NCI-H2081 (cell line): ENCODE results near the gene YIPF6.
"Not testable (repeated sequence)": the region's sequence is repeated elsewhere in the genome, so short reads cannot be mapped to it uniquely, and the experiment has no call there.

Experiments
- DNase-seq, 2 experiments: peaks; one replicate each; lab custom pipeline; 2025; lab: John Stamatoyannopoulos, UW

YIPF6 gene, protein sequence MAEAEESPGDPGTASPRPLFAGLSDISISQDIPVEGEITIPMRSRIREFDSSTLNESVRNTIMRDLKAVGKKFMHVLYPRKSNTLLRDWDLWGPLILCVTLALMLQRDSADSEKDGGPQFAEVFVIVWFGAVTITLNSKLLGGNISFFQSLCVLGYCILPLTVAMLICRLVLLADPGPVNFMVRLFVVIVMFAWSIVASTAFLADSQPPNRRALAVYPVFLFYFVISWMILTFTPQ

DNA sequence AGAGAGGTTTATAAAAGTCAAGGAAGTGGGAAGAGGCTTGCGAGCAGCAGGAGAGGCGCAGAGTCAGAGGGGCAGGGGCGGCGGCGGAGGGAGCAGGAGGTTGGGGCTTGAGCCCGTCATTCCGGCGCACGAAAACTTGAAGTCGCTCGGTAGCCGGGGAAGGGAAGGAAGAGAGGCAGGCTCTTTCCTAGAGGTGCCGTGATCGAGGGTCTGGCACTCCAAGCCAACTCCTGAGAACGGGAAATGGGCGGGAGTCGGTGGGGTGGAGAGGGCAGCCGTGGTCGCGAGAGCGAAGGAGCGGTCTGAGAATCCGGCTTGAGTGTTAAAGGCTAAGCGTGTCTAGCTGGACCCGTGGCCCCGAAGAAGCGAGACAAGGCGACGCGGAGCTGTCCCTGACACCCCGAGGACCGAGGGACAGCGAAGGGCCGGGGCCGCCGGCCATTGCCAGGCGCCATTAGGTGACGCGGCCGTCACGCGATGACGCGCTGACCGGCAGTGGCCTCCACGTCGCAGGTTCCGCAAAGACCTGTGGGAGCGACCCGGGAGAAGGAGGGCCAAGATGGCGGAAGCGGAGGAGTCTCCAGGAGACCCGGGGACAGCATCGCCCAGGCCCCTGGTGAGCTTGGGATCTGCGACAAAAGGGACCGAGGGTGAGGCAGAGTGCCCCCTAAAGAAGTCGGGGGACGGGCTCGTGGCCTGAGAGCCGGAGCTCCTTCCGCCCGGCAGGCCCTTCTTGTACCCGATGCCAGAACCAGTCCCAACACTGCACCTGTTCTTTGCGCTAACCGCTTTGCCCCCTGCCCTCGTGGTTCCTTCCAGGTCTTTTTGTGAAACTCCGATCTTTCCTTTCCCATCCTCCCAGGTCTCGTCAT, at the start of gene YIPF6:
Gene YIPF6 (plus strand): TSS at position 544 of the 872 bp plus-strand sequence. CDS start 16 bp downstream, at position 560.
- peak; percentile 60 to 72 for DNase-seq

DNA sequence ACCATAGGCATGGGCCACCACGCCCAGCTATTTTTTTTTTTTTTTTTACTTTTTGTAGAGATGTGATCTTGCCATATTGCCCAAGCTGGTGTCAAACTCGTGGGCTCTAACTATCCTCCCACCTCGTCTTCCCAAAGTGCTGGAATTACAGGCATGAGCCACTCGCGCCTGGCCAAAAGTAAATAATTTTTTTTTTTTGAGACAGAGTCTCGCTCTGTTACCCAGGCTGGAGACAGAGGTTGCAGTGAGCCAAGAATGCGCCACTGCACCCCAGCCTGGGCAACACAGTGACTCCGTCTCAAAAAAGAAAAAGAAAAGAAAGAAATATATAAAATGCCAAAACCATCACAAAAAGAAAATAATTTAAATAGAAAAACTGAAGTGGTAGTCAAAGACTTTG, 47.1 kb upstream of the YIPF6 start:
- no peak for DNase-seq

DNA sequence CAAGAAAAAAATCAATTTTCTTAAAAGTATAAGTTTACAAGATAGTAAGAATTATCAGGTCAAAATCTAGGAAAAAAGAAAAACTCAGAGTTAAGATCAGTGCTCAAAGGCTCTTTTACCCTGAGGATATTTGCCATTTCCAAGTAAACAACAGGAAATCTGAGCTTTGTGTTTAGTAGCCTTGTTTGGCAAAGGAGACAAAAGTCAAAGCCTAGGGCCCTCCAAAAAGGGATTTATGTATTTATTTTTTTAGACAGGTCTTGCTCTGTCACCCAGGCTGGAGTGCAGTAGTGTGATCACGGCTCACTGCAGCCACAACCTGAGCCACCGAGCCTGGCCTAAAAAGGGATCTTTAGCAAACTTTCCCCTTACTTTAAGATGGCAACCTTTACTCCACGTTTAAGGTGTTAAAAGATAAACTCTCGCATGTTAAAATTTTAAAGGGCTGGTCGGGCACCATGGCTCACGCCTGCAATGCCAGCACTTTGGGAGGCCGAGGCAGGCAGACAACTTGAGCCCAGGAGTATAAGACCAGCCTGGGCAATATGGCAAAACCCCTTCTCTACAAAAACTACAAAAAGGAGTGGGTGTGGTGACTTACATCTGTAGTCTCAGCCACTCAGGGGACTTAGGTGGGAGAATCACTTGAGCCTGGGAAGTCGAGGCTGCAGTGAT, 44.2 kb upstream of the YIPF6 start:
- no peak for DNase-seq

GRCh38 chrX:68455151-68455510, 43.7 kb upstream of the YIPF6 start:
- no peak for DNase-seq

DNA sequence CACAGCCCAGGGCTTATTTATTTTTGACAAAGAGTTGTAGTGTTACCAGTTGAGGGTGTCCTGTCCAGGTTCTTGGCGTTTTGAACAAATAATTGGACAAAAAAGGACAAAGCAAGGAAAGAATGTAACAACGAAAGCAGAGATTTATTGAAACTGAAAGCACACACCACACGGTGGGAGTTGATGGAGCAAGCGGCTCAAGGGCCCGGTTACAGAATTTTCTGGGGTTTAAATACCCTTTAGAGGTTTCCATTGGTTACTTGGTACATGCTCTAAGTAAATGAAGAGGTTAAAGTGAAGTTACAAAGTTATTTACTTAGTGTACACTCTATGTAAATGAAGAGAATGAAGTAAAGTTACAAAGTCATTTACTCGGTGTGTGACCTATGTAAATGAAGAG, 37.8 kb upstream of the YIPF6 start:
- no peak for DNase-seq

- DNase-seq: no peak
Measured at GRCh38 chrX:68461576-68461975, 37.3 kb upstream of the YIPF6 start.

- no peak for DNase-seq
Measured at GRCh38 chrX:68462197-68462596, 36.7 kb upstream of the YIPF6 start.

DNA sequence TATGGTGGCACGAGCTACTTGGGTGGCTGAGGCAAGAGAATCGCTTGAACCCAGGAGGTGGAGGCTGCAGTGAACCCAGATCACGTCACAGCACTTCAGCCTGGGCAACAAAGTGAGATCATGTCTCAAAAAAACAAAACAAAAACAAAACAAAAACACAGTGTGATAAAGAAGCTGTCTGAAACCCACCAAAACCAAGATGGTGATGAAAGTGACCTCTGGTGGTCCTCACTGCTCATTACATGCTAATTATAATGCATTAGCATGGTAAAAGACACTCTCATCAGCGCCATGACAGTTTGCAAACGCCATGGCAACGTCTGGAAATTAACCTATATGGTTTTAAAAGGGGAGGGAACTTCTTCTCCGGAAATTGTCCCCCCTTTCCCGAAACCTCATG, 36.2 kb upstream of the YIPF6 start:
- DNase-seq: peak in 1 of 2 experiments; percentile 12

- DNase-seq: no peak
Measured at GRCh38 chrX:68463880-68464279, 35.0 kb upstream of the YIPF6 start.

DNA sequence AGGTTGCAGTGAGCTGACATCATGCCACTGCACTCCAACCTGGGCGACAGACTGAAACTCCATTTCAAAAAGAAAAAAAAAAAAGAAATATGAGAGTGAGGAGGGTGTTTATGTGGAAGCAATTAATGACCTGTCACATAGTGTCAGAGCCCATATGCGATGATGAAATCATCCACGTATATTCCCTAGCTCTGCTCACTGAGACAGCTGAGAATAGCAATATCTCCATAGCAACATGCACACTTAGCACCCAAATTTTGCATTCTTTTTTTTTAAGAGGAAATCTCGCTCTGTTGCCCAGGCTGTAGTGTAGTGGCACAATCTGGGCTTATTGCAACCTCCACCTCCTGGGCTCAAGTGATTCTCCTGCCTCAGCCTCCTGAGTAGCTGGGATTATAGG, 34.1 kb upstream of the YIPF6 start:
- no peak for DNase-seq

GRCh38 chrX:68480969-68481368, 17.9 kb upstream of the YIPF6 start:
- no peak for DNase-seq

DNA sequence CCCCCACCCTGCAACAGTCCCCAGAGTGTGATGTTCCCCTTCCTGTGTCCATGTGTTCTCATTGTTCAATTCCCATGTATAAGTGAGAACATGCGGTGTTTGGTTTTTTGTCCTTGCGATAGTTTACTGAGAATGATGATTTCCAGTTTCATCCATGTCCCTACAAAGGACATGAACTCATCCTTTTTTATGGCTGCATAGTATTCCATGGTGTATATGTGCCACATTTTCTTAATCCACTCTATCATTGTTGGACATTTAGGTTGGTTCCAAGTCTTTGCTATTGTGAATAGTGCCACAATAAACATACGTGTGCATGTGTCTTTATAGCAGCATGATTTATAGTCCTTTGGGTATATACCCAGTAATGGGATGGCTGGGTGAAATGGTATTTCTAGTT, 12.7 kb upstream of the YIPF6 start:
- DNase-seq: not testable (repeated sequence)

- no peak for DNase-seq
Measured at GRCh38 chrX:68487254-68487653, 11.6 kb upstream of the YIPF6 start.

- no peak for DNase-seq
Measured at GRCh38 chrX:68487924-68488323, 10.9 kb upstream of the YIPF6 start.

GRCh38 chrX:68488657-68489056, 10.2 kb upstream of the YIPF6 start:
- no peak for DNase-seq

DNA sequence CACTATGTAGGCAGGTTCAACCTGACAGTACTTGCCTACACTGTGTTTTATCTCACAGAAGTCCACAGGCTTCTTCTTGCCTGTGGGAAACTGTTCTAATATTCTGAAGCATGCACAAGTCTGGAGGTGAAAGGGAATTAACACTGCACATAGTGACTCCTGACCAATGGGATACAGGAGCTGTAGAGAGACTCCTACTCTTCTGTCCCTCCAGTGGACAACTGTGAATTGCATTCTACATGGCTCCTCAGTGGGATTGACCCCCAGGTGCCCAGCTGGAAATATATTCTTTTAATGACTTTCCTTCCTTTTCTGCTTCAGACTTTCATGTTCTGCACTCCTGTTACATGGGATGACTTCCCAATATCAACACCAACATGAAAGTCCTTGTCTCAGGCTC, 8.2 kb upstream of the YIPF6 start:
- DNase-seq: no peak

GRCh38 chrX:68492583-68492982, 6.3 kb upstream of the YIPF6 start:
- no peak for DNase-seq

GRCh38 chrX:68493776-68494175, 5.1 kb upstream of the YIPF6 start:
- DNase-seq: not testable (repeated sequence)

- DNase-seq: no peak
Measured at GRCh38 chrX:68498044-68498507, 775 bp upstream of the YIPF6 start.

- DNase-seq: no peak
Measured at GRCh38 chrX:68499543-68500504, 973 bp downstream of the YIPF6 start.

- no peak for DNase-seq
Measured at GRCh38 chrX:68503836-68504636, 5.2 kb downstream of the YIPF6 start.
